GM18861 (cell line): Measurements from ENCODE around the gene CEP85L.

Source experiments
- ATAC-seq: cut with Tn5 transposase; IDR thresholded peaks from one replicate; pipeline ENCODE4 v1.9.1; 2021; ENCODE audit not compliant: unreplicated experiment

Gene CEP85L

DNA sequence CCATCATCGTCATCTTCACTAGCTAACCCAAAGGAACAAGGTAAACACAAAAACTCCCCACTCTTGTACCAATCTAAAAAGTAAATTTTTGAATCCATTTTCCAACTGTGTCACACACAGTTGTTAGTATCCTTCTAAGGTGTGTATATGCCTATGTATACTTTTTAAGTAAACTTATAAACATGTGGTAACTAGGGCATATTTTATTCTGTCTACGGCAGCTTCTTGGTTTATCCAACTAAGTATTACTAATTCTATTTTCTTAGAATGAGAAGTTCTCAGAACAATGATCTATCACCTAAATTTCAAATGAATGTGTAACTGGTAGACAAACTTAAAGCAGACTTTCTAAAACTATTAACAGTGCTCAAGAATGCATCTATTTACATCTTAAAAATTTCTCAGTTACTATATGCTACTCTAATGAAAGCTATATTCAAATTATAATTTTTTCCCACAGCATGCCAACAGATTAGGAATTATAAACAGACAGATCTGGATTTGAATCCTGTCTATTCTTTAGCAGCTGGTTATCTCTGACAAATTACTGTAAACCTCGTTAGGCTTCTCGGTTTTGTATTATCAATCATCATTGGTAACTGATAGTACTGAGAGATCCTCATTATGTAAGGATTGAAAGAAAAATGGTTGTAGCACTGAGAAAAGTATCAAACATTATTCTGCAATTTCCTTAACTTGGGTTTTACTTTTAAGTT is 105.1 kb downstream of the CEP85L start:
- ATAC-seq: no peak

DNA sequence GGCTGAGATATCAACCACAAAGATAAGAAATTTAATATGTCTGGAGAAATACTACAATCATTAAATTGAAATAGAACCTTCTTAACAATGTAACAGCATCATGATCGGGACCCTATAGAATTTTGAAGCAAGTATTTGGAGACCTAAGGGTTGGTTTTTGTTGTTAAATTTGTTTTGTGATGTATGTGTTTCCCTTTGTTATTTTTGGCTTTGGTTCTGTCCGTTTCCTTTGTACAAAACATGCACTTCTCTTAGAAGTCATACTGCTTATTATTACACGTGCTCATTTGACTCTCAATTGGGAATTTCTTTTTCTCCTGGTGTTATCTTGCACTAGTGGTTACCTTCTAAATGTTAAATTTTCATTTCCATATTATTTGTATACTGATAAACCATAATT is 107.3 kb downstream of the CEP85L start:
- no peak for ATAC-seq

DNA sequence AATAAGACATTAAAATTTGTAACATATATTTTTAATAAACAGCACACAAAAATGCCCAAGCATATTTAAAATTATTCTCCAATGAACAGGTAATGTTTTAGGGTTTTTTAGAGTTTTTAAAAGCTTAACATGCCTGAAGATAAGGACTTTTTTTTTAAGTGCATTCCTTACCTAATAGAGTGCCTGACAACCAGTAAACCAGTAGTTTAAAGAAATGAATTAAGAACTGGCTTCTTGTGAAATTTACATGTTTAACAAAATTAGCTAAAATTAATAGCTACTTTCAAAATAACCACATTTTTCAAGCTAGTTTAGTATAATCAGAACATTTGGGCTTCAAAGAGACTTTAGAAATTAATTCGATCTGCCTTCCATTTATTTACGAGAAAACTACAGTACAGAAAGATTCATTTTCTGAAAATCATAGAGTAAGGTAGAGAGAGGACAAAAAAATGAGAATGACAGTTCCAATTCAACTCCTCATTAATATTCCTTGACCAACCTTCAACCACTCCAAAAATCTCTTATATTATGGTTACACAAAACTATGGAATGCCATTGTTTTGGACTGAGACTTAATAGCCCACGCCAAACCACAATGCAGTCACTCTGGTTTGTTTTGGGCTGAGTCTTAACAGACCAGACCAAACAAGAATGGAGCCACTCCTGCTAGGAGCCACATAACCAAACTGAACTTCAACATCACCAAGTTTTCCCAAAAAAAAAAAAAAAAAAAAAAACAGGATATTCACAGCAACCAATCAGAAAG is 109.0 kb downstream of the CEP85L start:
- no peak for ATAC-seq

DNA sequence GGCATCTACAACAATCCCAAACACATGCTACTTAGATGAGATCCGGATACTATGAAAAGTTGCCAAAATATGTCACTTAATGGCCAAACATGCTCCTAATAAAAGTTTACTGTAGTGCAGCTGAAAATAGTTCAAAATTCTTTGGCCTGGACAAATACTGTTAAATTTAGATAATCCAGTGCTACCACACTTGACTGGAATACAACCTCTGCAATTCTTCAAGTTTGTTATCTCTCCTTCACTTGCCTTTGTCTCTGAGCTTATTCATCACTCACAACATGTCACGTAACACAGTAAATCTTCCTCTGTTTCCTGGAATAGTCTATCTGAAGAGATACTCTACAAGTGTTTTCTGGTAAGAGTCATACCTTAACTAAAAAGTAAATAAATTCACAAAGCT is 113.8 kb downstream of the CEP85L start:
- ATAC-seq: no peak

DNA sequence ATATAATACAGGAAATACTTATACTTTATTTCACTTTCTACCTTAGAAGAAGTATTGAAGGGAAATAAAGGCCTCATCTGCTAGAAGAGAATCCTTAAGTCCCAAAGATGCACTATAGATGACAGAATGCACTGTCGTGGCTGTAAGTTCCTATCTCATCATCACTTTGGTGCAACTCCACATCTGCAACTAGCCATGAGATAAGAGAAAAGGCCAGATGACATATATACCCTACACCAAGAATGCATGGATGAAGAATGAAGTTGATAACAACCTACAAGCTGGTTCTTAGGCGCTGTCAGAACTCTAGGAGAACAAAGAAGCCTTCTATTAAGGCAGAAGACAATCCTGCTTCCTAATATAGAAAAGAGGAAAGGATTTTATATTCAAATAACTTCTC is 114.9 kb downstream of the CEP85L start:
- no peak for ATAC-seq

DNA sequence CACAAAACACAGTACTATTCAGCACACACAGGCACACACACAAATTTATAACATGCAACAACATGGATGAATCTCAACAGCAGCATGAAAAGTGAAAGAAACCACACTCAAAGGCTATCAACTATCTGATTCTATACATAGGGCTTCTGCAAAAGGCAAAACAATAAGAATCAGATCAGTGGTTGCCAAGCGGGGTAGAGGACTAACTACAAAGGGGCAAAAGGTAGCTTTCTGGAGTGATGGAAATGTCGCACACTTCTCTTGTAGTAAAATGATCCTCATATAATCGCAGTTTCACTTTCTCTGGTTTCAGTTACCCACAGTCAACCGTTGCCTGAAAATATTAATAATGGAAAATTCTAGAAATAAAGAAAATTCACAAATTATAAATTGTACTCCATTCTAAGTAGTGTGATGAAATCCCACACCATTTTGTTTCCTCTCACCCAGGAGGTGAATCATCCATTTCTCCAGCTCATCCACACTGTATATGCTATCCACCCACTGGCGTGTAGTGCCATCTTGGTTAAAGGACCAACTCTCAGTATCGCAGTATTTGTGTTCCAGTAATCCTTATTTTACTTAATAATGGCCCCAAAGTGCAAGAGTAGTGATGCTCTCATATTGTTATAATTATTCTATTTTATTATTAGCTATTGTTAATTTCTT is 116.1 kb downstream of the CEP85L start:
- ATAC-seq: no peak

DNA sequence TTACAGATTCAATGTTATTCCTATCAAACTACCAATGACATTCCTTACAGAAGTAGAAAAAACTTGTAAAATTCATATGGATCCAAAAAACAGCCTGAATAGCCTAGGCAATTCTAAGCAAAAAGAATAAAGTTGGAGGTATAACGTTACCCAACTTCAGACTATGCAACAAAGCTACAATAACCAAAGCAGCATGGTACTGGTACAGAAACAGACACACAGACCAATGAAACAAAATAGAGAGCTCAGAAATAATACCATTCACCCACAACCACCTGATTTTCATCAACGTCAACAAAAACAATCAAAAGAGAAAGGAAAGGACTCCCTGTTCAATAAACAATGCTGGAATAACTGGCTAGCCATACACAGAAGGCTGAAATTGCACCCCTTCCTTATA is 120.4 kb downstream of the CEP85L start:
- ATAC-seq: no peak

DNA sequence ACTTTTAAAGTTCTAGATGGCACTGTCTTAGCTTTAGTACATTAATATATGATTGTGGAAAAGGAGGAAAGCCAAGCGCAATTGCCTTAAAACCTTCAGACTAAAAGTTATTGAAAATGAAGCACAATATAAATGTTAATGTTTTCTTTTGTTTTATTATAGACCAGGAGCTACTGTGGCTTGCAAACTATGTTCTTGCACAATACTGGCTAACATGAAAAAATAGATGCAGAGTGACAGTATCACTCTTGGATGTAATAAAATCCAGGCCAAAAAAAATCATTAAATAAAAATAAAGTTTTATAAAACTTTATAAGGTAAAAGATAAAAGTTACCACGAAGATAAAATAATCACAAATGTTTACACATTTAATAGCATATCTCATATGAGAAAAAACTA is 121.6 kb downstream of the CEP85L start:
- no peak for ATAC-seq

DNA sequence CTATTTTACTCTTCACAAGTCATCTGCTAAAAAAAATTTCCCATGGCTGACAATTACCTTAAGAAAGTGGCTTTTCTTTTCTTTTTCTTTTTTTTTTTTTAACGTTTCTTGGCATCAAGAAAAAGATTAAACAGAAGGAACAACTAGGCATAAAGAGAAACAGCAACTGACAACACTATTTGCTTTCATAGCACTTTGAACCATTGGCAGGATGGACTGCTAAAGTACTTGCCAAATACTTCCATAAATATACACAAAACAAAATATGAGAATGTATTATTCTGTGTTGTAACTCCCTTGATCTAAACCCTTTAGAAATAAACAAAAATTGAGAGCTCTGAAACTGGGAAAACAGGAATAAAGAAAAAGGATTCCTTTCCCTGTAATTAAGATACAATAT is 123.3 kb downstream of the CEP85L start:
- ATAC-seq: no peak

DNA sequence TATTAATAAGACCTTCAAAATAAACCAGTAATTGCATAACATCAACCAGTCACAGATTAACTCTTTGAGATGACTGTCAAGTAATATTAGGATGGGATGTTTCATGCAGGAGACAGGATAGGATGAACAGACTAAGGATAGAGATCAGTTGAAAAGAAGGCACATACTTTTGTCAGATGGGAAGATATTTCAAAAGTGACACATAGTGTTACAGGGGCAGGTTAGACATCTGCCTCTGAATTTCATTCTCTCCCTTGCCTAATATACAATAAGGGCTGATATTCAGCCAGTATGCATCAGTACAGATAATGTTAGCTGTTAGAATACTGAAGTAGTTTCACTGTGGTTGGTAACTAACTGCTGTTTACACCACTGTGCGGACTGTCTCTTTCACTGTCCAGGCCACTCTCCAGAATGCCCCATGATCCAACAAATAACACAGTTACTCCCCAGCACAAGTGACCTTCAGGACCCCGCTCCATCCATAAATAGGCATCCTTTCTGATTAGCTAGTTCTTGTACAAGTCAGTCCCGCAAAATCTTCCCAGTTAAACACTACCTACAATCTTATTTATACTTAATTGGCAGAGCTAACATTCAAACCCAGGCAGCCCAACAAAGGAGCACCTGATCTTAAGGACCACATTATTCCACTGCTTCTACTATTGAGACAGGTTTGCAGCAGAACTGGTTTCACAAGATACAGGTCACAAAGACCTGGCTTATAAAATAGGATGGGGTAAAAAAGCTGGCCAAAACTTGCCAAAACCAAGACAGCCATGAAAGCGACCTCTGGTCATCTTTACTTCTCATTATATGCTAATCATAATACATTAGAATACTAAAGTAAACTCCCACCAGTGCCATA is 125.2 kb downstream of the CEP85L start:
- ATAC-seq: no peak

DNA sequence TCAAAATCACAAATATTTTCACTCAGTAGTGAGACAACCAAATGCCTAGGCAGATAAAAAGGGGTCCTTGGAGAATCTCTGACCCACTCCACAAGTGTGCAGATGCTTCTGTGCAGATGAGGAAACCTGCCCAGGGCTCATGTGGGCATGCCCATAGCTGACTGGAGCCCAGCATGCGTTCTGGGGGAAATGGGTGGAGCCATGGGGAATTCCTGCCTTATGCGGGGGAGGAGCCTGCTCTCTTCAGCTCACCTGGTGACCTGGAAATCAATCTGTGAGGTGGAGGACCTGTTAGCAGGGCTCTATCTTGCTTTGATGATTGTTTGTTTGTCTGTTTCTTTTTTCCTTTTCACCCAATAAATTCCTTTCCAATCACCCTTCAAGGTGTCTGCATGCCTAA is 126.7 kb downstream of the CEP85L start:
- no peak for ATAC-seq

DNA sequence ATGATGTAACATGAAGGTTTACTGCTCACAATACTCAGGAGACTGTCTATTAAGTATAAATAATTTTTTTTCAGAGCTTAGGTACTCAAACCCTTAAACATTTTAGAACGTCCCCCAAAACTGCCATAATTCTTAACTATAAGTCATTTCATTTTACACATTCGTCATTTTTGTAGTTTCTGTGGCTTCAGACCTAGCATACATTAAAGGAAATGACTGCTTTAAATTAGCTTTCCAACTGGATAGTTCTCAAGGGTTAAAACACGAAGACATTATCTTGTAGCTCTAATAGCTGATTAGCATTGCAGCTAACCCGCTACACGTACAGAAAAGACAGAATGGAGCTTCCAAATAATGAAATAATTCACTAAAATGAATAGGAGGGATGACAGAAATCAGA is 128.2 kb downstream of the CEP85L start:
- ATAC-seq: no peak

DNA sequence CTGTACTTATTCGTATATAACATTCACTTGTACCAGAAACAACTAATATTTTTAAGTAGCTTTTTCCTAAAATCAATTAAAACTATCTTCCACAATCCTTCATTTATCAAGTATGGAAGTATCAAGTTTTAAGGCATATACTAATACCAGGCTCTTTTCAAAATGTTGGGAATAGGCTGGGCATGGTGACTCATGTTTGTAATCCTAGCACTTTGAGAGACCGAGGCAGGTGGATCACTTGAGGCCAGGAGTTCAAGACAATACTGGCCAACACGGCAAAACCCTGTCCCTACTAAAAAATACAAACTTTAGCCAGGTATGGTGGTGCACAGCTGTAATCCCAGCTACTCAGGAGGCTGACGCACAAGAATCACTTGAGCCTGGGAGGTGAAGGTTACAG is 129.0 kb downstream of the CEP85L start:
- ATAC-seq: no peak

DNA sequence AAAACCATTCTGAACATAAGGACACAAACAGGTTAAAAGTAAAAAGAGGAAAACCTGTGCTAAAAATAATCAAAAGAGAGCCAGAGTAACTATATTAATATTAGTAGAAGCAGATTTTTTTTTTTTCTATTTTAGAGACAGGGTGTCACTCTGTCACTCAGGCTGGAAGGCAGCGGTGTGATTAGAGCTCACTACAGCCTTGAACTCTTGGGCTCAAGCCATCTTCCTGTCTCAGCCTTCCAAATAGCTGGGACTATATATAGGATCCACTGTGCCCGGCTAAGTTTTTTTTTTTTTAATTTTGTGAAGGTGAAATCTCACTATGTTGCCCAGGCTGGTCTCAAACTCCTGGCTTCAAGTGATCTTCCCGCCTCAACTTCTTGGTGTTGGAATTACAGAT is 136.7 kb downstream of the CEP85L start:
- no peak for ATAC-seq

DNA sequence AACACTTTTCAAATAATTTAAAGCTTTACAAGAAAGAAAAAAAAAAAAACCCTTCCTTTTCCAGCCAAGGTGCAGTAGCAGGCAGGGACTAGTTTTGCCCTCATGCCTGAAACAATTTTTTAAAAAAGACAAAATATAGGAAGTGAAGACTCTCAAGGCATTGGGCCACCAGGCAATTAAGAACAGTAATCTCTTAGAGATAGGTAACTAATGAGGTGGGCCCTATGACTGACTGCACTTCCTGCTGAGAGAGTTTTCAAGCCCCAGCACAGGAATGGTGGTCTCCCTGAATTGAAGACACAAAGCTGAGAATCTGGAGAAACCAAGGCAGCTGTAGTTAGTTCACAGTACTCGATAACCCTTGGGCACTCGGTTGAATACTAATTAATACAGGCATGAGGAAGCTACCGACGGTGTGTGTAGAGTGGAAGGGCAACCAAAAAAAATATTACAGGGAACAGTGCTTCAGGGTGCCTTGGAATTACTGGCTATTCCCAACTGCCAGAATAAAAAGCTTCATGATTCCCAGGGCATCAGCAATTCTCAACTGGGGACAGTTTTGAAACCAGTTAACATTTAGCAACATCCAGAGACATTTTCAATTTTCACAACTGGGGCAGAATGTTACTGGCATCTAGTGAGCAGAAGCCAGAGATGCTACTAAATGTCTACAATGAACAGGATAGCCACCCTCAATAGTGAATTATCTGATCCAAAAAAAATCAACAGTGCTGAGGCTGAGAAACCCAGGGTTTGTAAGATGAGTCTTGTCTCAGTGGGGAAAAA is 139.3 kb downstream of the CEP85L start:
- no peak for ATAC-seq

DNA sequence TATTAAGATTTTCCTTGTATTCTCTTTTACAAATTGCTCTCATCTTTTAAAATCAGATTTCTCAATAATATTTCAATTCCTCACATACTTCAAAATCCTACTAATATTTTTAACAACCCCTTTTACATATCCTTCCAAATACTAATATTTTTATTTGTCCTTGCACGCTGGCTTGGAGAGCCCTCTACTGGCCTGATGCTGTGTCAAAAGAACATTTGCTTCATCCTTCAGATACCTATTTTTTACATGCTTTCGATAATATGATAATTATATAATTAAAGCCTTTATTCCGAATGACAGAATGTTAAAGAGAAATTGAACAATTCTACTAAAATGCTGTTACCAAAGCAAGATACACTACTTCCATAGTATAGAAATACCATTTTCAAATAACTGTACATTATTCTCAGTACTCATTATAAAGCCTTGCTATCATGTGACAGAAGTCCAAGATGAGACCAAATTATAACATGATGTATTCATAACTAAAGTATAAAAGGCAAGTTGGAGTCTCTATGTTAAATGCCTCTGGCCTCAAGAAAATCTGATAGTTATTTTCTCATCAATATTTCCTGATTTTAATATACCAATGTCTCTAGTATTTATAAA is 142.3 kb downstream of the CEP85L start:
- no peak for ATAC-seq

DNA sequence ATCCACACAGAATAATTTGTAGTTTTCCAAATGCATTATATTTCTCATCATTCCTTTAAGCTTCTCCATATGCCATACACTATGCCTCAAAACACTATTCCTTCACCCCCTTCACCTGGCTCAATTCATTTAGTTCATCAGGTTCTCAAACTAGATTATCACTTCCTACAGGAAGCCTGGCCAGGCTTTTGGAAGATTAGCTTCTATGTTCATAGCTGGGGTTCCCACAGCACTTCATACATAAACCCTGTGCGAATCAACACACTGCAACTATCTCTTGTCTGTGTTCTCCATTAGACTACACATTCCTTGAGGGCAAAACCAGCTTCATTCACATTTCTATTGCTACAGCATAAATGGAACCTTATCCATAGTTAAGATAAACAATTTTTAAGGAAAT is 143.8 kb downstream of the CEP85L start:
- ATAC-seq: no peak

DNA sequence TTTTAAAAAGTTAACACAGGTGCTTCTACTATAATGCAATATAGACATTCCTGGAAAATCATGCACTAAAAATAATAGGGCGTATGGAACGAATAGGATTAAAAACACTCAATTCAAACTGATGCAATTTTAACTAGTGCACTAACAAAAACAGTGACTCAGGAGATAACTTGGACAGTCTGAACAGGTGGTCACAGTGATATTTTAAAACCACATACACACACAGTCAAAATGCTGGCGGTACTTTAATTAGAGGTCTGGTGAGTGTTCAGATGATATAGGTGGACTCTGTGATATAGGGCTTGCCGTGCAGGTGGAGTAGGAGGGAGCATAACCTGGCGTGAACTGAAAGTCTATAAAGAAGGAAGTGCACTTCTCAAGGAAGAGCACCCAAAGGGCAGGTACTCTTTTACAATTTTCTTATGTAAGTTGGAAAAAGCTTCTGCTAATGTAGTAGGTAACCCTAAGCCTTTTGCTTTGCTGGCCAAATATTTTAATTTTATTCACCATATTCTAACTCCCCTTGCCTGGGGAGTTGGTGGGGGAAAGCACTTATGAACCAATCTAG is 145.2 kb downstream of the CEP85L start:
- ATAC-seq: no peak

DNA sequence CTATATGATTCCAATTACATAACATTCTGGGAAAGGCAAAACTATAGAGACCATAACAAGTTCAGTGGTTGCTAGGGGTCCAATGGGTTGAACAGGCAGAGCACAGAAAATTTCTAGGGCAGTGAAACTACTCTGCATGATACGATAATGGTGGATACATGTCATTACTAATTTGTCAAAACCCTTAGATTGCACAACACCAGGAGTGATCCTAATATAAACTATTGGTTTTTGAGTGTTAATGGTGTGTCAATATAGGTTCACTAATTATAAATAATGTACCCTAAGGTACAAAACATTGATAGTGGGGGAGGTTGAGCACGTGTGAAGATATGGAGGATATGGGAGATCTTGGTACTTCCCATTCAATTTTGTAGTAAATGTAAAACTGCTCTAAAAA is 145.7 kb downstream of the CEP85L start:
- ATAC-seq: no peak

DNA sequence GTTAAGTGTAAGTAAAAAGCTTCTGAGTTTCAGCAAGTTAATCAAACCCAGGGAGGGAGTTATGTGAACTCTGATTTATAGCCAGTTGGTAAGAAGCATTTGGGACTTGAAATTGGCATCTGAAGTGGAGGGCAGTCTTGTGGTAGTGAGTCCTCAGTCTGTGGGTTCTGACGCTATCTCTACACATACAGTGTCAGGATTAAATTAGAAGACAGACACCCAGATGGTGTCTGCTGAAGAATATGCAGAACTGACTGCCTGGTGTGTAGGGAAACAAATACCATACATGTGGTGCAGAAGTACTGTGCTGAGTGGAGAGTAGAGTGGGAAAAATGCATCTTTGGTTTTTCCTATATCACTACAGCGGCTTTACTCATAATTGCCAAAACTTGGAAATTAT is 146.8 kb downstream of the CEP85L start:
- ATAC-seq: no peak
